GM12878 (cell line): ENCODE measurements around the gene ASF1B. TPM values are rescaled to one million over a fixed set of nuclear protein-coding genes. Genes with fewer than 3 reads are reported as not detected.

ENCODE experiments used
- BACH1 ChIP-seq: fragments of 450-650 bp; IDR thresholded peaks from 2 replicates; pipeline ENCODE4 v1.6.1; 2017; ENCODE audit warnings: mild to moderate bottlenecking, borderline replicate concordance
- BCLAF1 ChIP-seq: fragments of 450-650 bp; IDR thresholded peaks from 2 replicates; pipeline ENCODE4 v1.6.1; 2017; ENCODE audit warnings: antibody characterized with exemption, mild to moderate bottlenecking, moderate library complexity
- CBX5 ChIP-seq: sonication (generic); IDR thresholded peaks from 2 replicates; pipeline ENCODE4 v1.6.1; 2016; ENCODE audit warnings: low read depth, moderate library complexity, mild to moderate bottlenecking, inconsistent platforms
- ELK1 ChIP-seq: IDR thresholded peaks from 2 replicates; pipeline ENCODE4 v1.6.1; 2012; ENCODE audit warnings: low read depth, low read length, improper control_type of control experiment
- ETV6 ChIP-seq, 2 experiments: fragments of 450-650 bp in 1 of 2; IDR thresholded peaks in 1 of 2; conservative IDR thresholded peaks in 1 of 2; 2 replicates each; pipeline ENCODE4 v1.6.1; 2014; ENCODE audit warnings: antibody characterized with exemption in 1 of 2, borderline replicate concordance in 1 of 2, low read depth in 1 of 2, mild to moderate bottlenecking in 1 of 2, moderate library complexity in 1 of 2
- EZH2 ChIP-seq: IDR thresholded peaks from 2 replicates; pipeline ENCODE4 v1.6.1; 2012; ENCODE audit warnings: low read depth, mild to moderate bottlenecking, control low read depth, inconsistent platforms, low read length, borderline replicate concordance; ENCODE audit not compliant: control insufficient read depth
- HDGF ChIP-seq: fragments of 450-650 bp; IDR thresholded peaks from 2 replicates; pipeline ENCODE4 v1.6.1; 2016; ENCODE audit warnings: antibody characterized with exemption
- KDM1A ChIP-seq: fragments of 200-600 bp; sonication (generic); IDR thresholded peaks from 2 replicates; pipeline ENCODE4 v1.6.1; 2016; ENCODE audit warnings: borderline replicate concordance
- MTA3 ChIP-seq: IDR thresholded peaks from 2 replicates; pipeline ENCODE4 v1.6.1; 2012; ENCODE audit warnings: low read length, inconsistent platforms, borderline replicate concordance
- PML ChIP-seq: IDR thresholded peaks from 2 replicates; pipeline ENCODE4 v1.6.1; 2012; ENCODE audit warnings: low read length, inconsistent platforms
- POLR2A ChIP-seq: IDR thresholded peaks from 2 replicates; pipeline ENCODE4 v1.6.1; 2011; ENCODE audit warnings: low read depth, mild to moderate bottlenecking, low read length
- RBBP5 ChIP-seq: fragments of 200-600 bp; sonication (generic); conservative IDR thresholded peaks from 2 replicates; pipeline ENCODE4 v1.6.1; 2016
- RELA ChIP-seq: fragments of 450-650 bp; IDR thresholded peaks from 2 replicates; pipeline ENCODE4 v1.8.0; 2014; ENCODE audit warnings: borderline replicate concordance; ENCODE audit not compliant: partially characterized antibody
- TARDBP ChIP-seq: IDR thresholded peaks from 2 replicates; pipeline ENCODE4 v1.6.1; 2016; ENCODE audit warnings: borderline replicate concordance
- TCF3 ChIP-seq: IDR thresholded peaks from 2 replicates; pipeline ENCODE4 v1.6.1; 2012; ENCODE audit warnings: low read depth, mild to moderate bottlenecking, low read length, borderline replicate concordance; ENCODE audit not compliant: insufficient read depth
- TCF7 ChIP-seq: IDR thresholded peaks from 2 replicates; pipeline ENCODE4 v1.6.1; 2014; ENCODE audit warnings: antibody characterized with exemption, borderline replicate concordance
- YBX1 ChIP-seq: fragments of 450-650 bp; IDR thresholded peaks from 2 replicates; pipeline ENCODE4 v1.6.1; 2016; ENCODE audit warnings: antibody characterized with exemption
- ZBTB40 ChIP-seq: fragments of 450-650 bp; IDR thresholded peaks from 2 replicates; pipeline ENCODE4 v1.6.1; 2016; ENCODE audit warnings: mild to moderate bottlenecking, moderate library complexity, borderline replicate concordance
- ZNF217 ChIP-seq: fragments of 450-650 bp; IDR thresholded peaks from 2 replicates; pipeline ENCODE4 v1.6.1; 2017; ENCODE audit warnings: antibody characterized with exemption, mild to moderate bottlenecking
- ZNF24 ChIP-seq: fragments of 450-650 bp; IDR thresholded peaks from 2 replicates; pipeline ENCODE4 v1.6.1; 2017; ENCODE audit warnings: antibody characterized with exemption, mild to moderate bottlenecking
- polyA plus RNA-seq, 11 experiments: library from polyadenylated mRNA; depleted of rRNA in 4 of 11; unstranded in 6 of 11; stranded (reverse) in 5 of 11; fragments of >200 nt; fragmentation: Nextera tagmentation in 4 of 11; fragmentation: Illumina TruSeq in 1 of 11; extraction: Ambion mirVana in 4 of 11; extraction: Trizol in 1 of 11; gene quantifications; 1 replicate in 1 of 11; 2 replicates in 10 of 11; pipeline versions ENCODE4 v1.2.1 to v1.2.3, GENCODE V29; 2011 to 2016; ENCODE audit warnings: inconsistent platforms in 2 of 11, missing spikeins in 2 of 11, low read depth in 1 of 11
- total RNA-seq, 4 experiments: library from RNA; depleted of rRNA in 3 of 4; stranded (reverse); fragments of >200 nt in 3 of 4; fragmentation: Illumina TruSeq in 1 of 4; extraction: Trizol in 1 of 4; gene quantifications; 2 replicates each; pipeline versions ENCODE4 v1.2.1 to v1.2.3, GENCODE V29; 2013 to 2021

Gene ASF1B
- total and polyA plus RNA-seq, 10 of the 15 experiments (the other 5 are each of a cell fraction or from before 2014, with no cell fraction given), result 10.4 to 217 (median 90.2) TPM

DNA sequence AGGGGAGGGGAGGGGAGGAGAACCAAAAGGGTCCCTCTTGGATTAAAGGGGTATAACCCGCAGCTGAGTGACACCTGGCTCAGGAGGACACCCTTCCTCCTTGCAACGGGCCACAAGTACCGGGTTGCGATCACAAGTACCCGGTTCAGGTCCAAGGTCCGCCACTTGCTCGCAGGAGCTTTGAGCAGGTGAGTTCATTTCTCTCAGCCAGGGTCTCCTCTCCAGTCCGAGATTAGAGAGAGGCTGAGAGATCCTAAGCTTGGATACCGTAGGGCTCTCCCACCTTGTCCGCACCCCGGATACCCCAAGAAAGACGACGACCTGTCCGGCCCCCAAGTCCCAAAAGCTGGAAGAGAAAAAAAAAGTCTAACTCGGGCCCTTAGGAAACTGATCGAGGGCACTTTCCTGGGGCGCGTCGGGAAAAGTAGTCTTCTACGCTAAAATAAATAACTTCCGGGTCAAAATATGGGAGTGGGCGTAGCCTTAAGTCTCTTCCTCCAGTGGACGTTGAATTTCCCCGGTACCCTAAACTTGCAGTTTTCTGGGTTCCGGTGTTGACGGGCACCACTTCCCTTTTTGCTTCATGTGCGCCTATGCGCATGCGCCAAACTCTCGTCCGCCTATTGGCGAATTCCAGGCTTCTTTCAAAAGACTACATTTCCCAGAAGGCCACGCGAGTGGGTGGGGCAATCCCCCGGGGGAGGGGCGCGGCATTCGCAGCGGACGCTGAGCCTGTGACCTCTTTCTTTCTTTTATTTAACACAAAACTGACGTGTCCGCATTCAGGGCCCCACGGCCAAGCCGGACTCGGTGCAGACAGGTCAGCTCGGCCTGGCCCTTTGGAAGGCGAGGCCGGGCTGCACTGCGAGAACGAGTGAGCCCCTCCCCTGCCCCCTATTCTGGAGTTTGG is 55.2 kb downstream of the ASF1B start (continued):
- TF ChIP-seq BCLAF1 (no peak), PML (peak; percentile 88; the same call in 1 of the 2 replicates), ZBTB40 (peak; percentile 98), TARDBP (0 out of 2 replicates have a peak, but pooled peaks have one; percentile 29), ZNF217 (no peak), HDGF (no peak; the same call in 1 of the 2 replicates), KDM1A (no peak), ZNF24 (no peak), ELK1 (0 out of 2 replicates have a peak, but pooled peaks have one; percentile 45), TCF3 (no peak), RELA (peak; percentile 58), RBBP5 (no peak), ETV6 (conservative IDR thresholded peaks at IDR 0.05 in 1 of 2, IDR thresholded peaks at IDR 0.05 in 1 of 2; ENCODE audit: borderline replicate concordance in 1 of 2, low read depth in 1 of 2) (no peak), YBX1 (no peak), CBX5 (0 out of 2 replicates have a peak, but pooled peaks have one; percentile 38), TCF7 (0 out of 2 replicates have a peak, but pooled peaks have one; percentile 21), POLR2A (peak; percentile 81), BACH1 (peak; percentile 54; the same call in 1 of the 2 replicates), EZH2 (no peak), MTA3 (no peak)
